Choroid plexus epithelial cell (primary cell): Measurements from ENCODE around the gene PLAU.

Experiments used
- DNase-seq: peaks from one replicate; pipeline ENCODE4 v3.0.0-alpha.2; 2010; ENCODE audit warnings: low read depth
- H3K4me3 ChIP-seq: 2 replicates; pipeline ENCODE4 v1.5.1; 2011; ENCODE audit warnings: low read depth, mild to moderate bottlenecking, control low read depth, low read length, moderate library complexity
- TF ChIP-seq, protein P1 (sequence below): conservative IDR thresholded peaks from 2 replicates; pipeline ENCODE4 v1.5.1; 2011; ENCODE audit warnings: low read depth, mild to moderate bottlenecking, control low read depth, inconsistent platforms, low read length, moderate library complexity

Gene PLAU

DNA sequence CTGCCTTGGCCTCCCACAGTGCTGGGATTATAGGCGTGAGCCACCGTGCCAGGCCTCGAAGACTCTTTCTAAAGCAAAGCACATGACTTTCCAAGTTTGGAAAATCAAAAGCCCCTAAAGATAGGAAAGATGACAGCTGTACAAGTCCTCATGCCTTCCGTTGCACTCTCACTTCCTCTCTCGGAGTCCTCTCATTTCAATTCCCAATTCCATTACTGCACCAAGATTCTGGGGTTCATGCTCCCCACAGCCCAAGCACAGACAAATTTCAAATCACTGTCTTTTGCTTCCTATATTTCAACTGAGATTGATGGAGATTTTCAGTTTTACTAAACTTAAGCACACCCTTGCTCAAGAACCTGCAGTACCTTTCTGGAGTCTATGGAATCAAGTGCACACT lies 10.9 kb upstream of the PLAU start:
- TF ChIP-seq, protein P1, sequence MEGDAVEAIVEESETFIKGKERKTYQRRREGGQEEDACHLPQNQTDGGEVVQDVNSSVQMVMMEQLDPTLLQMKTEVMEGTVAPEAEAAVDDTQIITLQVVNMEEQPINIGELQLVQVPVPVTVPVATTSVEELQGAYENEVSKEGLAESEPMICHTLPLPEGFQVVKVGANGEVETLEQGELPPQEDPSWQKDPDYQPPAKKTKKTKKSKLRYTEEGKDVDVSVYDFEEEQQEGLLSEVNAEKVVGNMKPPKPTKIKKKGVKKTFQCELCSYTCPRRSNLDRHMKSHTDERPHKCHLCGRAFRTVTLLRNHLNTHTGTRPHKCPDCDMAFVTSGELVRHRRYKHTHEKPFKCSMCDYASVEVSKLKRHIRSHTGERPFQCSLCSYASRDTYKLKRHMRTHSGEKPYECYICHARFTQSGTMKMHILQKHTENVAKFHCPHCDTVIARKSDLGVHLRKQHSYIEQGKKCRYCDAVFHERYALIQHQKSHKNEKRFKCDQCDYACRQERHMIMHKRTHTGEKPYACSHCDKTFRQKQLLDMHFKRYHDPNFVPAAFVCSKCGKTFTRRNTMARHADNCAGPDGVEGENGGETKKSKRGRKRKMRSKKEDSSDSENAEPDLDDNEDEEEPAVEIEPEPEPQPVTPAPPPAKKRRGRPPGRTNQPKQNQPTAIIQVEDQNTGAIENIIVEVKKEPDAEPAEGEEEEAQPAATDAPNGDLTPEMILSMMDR: no peak
- H3K4me3 ChIP-seq: no peak overlapping the region
- DNase-seq: no peak

DNA sequence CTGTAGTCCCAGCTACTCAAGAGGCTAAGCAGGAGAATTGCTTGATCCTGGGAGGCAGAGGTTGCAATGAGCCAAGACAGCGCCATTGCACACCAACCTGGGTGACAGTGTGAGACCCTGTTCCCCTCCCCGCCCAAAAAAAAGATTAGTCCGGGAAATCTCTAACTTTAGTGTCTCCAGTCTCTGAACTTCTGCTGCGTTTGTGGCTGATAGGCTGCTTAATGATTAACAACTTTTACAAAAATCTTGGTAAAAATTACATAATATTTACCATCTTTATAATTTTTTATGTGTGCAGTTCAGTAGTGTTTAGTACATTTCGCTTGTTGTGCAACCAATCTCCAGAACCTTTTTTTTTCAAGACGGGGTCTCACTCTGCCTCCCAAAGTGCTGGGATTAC lies 9.7 kb upstream of the PLAU start:
- no peak overlapping the region for H3K4me3 ChIP-seq
- DNase-seq: no peak
- TF ChIP-seq, protein P1: no peak

DNA sequence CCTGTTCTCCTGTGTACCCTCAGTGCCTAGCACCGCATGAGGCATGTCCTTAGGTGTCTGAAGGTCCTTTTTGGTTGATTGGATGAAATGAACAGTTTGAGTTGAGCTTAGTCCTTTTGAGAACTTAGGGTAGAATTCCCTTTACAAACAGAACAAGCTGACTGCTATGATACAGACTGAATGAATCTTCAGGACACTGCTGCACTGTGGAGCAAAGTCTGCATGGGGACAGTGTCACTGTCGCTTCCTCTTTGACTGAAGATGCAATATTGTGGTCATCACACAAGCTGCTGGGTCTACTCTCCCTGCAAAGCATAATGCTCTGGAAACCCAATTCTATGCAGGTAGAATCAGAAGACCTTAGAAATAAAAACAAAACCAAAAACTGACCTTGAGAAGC lies 8.6 kb upstream of the PLAU start:
- DNase-seq: no peak
- TF ChIP-seq, protein P1: no peak

DNA sequence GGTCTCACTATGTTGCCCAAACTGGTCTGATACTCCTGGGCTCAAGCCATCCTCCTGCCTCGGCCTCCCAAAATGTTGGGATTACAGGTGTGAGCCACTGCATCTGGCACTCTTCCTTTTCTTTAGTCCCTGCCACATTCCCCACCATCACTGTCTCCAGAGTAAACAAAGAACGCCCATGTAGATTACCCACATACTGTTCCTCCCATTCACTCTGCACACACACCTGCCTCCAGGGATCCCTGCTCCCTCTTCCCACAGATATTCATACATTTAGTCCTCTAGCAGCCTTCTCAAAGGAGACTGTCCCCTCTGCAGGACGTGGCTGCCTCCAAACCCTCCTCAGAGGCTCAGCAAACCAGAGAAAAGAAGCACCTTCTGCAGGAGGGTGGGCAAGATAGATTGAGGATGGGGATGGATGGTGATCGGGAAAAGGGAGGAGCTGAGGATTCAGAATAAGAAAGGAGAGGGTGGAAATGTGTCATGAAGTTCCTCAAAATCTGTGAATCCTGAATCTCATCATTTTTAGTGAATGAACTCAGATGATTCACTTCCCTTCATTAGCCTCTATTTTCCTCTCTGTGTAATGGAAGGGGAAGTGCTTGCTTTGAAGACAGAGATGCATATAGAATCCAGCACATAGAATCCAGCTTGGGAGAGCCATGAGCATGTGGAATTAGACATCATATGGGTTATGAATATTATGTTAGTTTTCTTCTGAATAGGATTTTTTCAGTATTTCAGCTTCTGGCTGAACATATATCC lies 5.5 kb upstream of the PLAU start:
- H3K4me3 ChIP-seq: no peak overlapping the region
- TF ChIP-seq, protein P1: no peak
- DNase-seq: no peak

More for the DNA sequence above, 8.6 kb upstream of the PLAU start:
- no peak overlapping the region for H3K4me3 ChIP-seq

DNA sequence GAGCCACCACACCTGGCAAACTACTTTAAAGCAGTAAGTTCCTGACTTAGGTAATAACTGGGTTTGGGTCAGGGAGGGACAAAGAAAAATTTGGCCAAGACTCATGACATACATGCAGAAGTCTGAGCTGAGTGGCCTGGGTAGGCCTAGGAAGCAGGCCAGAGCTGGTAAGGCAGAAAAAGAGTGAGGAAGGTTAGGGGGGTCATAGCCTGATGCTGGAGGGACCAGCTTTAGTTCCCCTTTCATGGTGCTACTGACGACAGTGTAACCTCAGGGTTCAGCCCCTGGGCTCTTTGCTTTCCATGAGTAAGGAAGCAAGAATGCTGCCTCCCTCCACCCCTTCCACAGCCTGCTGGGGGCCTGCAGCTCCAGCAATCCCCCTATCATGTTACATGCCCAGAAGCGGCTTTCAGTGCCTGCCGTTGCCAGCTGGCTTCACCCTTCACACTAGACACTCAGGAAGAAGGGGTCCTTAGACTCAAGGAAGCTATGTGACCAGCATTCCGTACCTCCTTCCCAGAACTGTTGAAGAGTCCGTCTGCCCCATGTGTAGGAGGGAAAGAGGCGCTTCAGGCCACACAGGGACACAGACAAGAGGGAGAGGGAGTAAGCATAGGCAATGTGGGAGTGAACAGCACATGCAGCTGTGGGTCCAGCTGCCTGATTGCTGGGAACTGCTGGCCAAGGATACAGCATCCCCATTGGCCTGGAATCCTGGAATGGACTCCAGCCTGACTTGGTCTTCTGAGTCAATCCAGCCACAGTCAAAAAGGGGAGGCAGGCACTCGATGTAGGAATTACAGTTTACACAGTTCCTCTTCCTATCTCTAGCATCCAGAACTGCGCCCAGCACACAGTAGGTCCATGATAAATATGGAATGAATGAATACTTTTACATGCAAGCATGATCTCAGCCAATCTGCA lies 4.1 kb upstream of the PLAU start:
- DNase-seq: peak; percentile 99
- TF ChIP-seq, protein P1: peak; percentile 3
- H3K4me3 ChIP-seq: no peak overlapping the region

DNA sequence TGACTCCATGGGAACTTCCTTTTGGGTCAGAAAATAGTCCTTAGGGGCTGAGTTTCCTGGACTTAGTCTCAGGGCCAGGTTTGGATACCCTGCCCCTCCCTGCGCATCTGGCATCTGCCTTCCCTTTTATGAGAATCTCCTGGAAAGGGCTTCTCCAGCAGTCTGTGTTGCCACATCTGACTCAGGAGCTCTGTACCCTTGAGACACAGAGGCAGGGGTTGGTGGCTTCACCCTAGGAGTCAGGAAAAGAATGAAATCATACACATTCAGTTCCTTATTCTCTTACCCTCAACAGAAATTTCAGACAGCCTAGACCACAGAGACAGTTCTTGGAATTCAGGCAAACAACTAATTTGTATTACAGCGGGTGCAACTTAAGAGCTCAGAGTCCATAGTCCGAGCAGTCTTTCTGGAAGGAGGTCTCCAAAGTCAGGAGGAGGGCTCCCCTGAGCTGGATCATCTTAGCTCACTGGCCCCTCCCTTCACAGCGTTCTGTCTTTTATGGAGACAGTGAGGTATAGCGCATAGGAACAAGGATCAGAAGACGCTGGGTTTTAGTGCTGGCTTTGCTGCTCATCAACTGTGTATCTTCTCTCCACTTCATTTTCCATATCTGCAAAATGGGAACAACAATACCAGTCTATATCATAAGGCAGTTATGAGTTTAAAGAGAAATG lies 3.0 kb upstream of the PLAU start:
- TF ChIP-seq, protein P1: no peak
- H3K4me3 ChIP-seq: no peak overlapping the region
- DNase-seq: peak; percentile 80
